GM23338 (cell line): Measurements from ENCODE around the gene TLR6. TPM values are rescaled to one million over a fixed set of nuclear protein-coding genes. Genes with fewer than 3 reads are reported as not detected.

Source experiments
- ATAC-seq: fragments of 200-7000 bp; cut with Tn5 transposase; 3 replicates; pipeline ENCODE4 v1.9.1; 2020
- DNase-seq: peaks from one replicate; pipeline ENCODE4 v3.0.0-alpha.2; 2015; ENCODE audit warnings: low spot score
- H2AFZ ChIP-seq: fragments of 200-600 bp; sonication (generic); 2 replicates; pipeline ENCODE4 v1.8.0; 2016; ENCODE audit warnings: antibody characterized with exemption, mild to moderate bottlenecking, moderate library complexity
- H3F3A ChIP-seq: fragments of 200-600 bp; sonication (generic); replicated peaks from 2 replicates; pipeline ENCODE4 v1.8.0; 2017; ENCODE audit warnings: antibody characterized with exemption, mixed run types, low read depth
- H3K27ac ChIP-seq: fragments of 200-600 bp; sonication (generic); 2 replicates; pipeline ENCODE4 v1.6.1; 2016; ENCODE audit warnings: low read depth
- H3K27me3 ChIP-seq: fragments of 200-600 bp; sonication (generic); 2 replicates; pipeline ENCODE4 v1.8.0; 2016; ENCODE audit warnings: mild to moderate bottlenecking, mixed run types, moderate library complexity; ENCODE audit not compliant: insufficient read depth
- H3K36me3 ChIP-seq: fragments of 200-600 bp; sonication (generic); 2 replicates; pipeline ENCODE4 v1.8.0; 2016; ENCODE audit warnings: mild to moderate bottlenecking; ENCODE audit not compliant: insufficient read depth
- H3K4me1 ChIP-seq: fragments of 200-600 bp; sonication (generic); 2 replicates; pipeline ENCODE4 v1.8.0; 2016; ENCODE audit warnings: mild to moderate bottlenecking, moderate library complexity; ENCODE audit not compliant: insufficient read depth
- H3K4me2 ChIP-seq: fragments of 200-600 bp; sonication (generic); 2 replicates; pipeline ENCODE4 v1.7.1; 2017; ENCODE audit warnings: mixed run types
- H3K4me3 ChIP-seq: fragments of 200-600 bp; sonication (generic); 2 replicates; pipeline ENCODE4 v1.6.1; 2016; ENCODE audit warnings: mixed run types
- H3K79me2 ChIP-seq: fragments of 200-600 bp; sonication (generic); replicated peaks from 2 replicates; pipeline ENCODE4 v1.8.0; 2017; ENCODE audit warnings: mild to moderate bottlenecking; ENCODE audit not compliant: insufficient read depth
- H3K9me2 ChIP-seq: fragments of 200-600 bp; sonication (generic); 2 replicates; pipeline ENCODE4 v1.8.0; 2017; ENCODE audit not compliant: insufficient read depth
- H4K20me1 ChIP-seq: fragments of 200-600 bp; sonication (generic); replicated peaks from 2 replicates; pipeline ENCODE4 v1.8.0; 2017; ENCODE audit warnings: mild to moderate bottlenecking; ENCODE audit not compliant: insufficient read depth
- H3K27ac Mint-ChIP-seq: 2 replicates; pipeline ENCODE4 v1.8.0; 2020; ENCODE audit warnings: inconsistent platforms, mild to moderate bottlenecking, moderate library complexity, mixed read lengths
- H3K27me3 Mint-ChIP-seq: 3 replicates; pipeline ENCODE4 v1.8.0; 2022; ENCODE audit warnings: low read depth, mild to moderate bottlenecking, moderate library complexity, mixed read lengths, inconsistent platforms; ENCODE audit not compliant: insufficient read depth, poor library complexity
- H3K36me3 Mint-ChIP-seq: 3 replicates; pipeline ENCODE4 v1.8.0; 2021; ENCODE audit warnings: low read depth, mild to moderate bottlenecking, inconsistent platforms, moderate library complexity, mixed read lengths
- H3K4me1 Mint-ChIP-seq: 3 replicates; pipeline ENCODE4 v1.8.0; 2020; ENCODE audit warnings: mild to moderate bottlenecking, inconsistent platforms, mixed read lengths
- H3K4me3 Mint-ChIP-seq: 3 replicates; pipeline ENCODE4 v1.8.0; 2021; ENCODE audit warnings: moderate library complexity, mild to moderate bottlenecking, inconsistent platforms, mixed read lengths
- H3K9me3 Mint-ChIP-seq: 3 replicates; pipeline ENCODE4 v1.8.0; 2020; ENCODE audit warnings: moderate library complexity, mild to moderate bottlenecking, inconsistent platforms, mixed read lengths
- CREB1 ChIP-seq: fragments of 250-450 bp; sonication (Bioruptor Pico); IDR thresholded peaks from 2 replicates; pipeline ENCODE4 v1.5.0; 2020; ENCODE audit warnings: low read depth, mild to moderate bottlenecking, moderate library complexity
- ETS1 ChIP-seq: IDR thresholded peaks from 2 replicates; pipeline ENCODE4 v1.6.1; 2016; ENCODE audit warnings: antibody characterized with exemption
- EZH2 ChIP-seq: fragments of 200-600 bp; sonication (generic); IDR thresholded peaks from one replicate; pipeline ENCODE4 v1.8.0; 2017; ENCODE audit warnings: antibody characterized with exemption, mild to moderate bottlenecking, low read depth; ENCODE audit not compliant: unreplicated experiment
- JUNB ChIP-seq: IDR thresholded peaks from one replicate; pipeline ENCODE4 v1.6.1; 2016; ENCODE audit warnings: antibody characterized with exemption; ENCODE audit not compliant: unreplicated experiment
- NANOG ChIP-seq: IDR thresholded peaks from 2 replicates; pipeline ENCODE4 v1.6.1; 2016; ENCODE audit warnings: antibody characterized with exemption, borderline replicate concordance
- POLR2AphosphoS5 ChIP-seq: IDR thresholded peaks from 2 replicates; pipeline ENCODE4 v1.6.1; 2016; ENCODE audit warnings: antibody characterized with exemption, low read depth
- REST ChIP-seq: IDR thresholded peaks from one replicate; pipeline ENCODE4 v1.6.1; 2018; ENCODE audit warnings: antibody characterized with exemption; ENCODE audit not compliant: unreplicated experiment
- ZNF114 ChIP-seq: fragments of 250-450 bp; sonication (Bioruptor Pico); IDR thresholded peaks from 2 replicates; pipeline ENCODE4 v1.5.0; 2020; ENCODE audit warnings: mild to moderate bottlenecking, moderate library complexity
- ZNF331 ChIP-seq: fragments of 250-450 bp; sonication (Bioruptor Pico); IDR thresholded peaks from 2 replicates; pipeline ENCODE4 v1.5.0; 2020; ENCODE audit warnings: low read depth, mild to moderate bottlenecking, moderate library complexity
- ZNF462 ChIP-seq: fragments of 250-450 bp; sonication (Bioruptor Pico); IDR thresholded peaks from 2 replicates; pipeline ENCODE4 v1.5.0; 2020; ENCODE audit warnings: mild to moderate bottlenecking, moderate library complexity
- polyA plus RNA-seq: library from polyadenylated mRNA; unstranded; fragments of >200 nt; fragmentation: Nextera tagmentation; extraction: Ambion mirVana; gene quantifications from 2 replicates; pipeline ENCODE4 v1.2.1, GENCODE V29; 2016
- total RNA-seq: library from RNA; depleted of rRNA; stranded (reverse); fragments of >200 nt; shearing (Covaris generic); gene quantifications from 2 replicates; pipeline ENCODE4 v1.2.3, GENCODE V29; 2014

Gene TLR6
- total and polyA plus RNA-seq, 2 experiments from 2014 or later, result 0.14 TPM; not detected in 1

GRCh38 chr4:38775326-38775725 lies 81.3 kb downstream of the TLR6 start (continued):
- TF ChIP-seq REST, result no peak

- no peak overlapping the region for H3K4me3 Mint-ChIP-seq
- no peak for ATAC-seq
- peaks cover 3% of the 10 kb centered on the region; the same call in 2 of the 3 replicates for H3K9me3 Mint-ChIP-seq
- H4K20me1 ChIP-seq, result no peaks in the 10 kb centered on the region
- no peaks in the 10 kb centered on the region for H3K36me3 Mint-ChIP-seq
- H3K9me2 ChIP-seq, result 0 out of 2 replicates have a peak, but pooled peaks cover 9% of the 10 kb centered on the region
- no peak overlapping the region for H2AFZ ChIP-seq
- H3K27me3 ChIP-seq, result no peaks in the 10 kb centered on the region
- DNase-seq, result no peak
- no peak overlapping the region for H3K27ac Mint-ChIP-seq
- H3F3A ChIP-seq, result no peaks in the 10 kb centered on the region
- H3K27me3 Mint-ChIP-seq, result peaks cover 1% of the 10 kb centered on the region
- H3K36me3 ChIP-seq, result no peaks in the 10 kb centered on the region
- no peaks in the 10 kb centered on the region for H3K4me1 ChIP-seq
- H3K27ac ChIP-seq, result no peak overlapping the region
- no peak overlapping the region for H3K4me2 ChIP-seq
- no peaks in the 10 kb centered on the region for H3K4me1 Mint-ChIP-seq
- H3K79me2 ChIP-seq, result no peaks in the 10 kb centered on the region
- no peak overlapping the region for H3K4me3 ChIP-seq
- TF ChIP-seq EZH2, result no peak
- TF ChIP-seq JUNB, result no peak
- TF ChIP-seq ZNF331 (CRISPR knock-in tag), result no peak
- TF ChIP-seq ZNF462 (CRISPR knock-in tag), result no peak
- no peak for TF ChIP-seq CREB1
- TF ChIP-seq REST, result no peak
- TF ChIP-seq ZNF114, result no peak
- no peak for TF ChIP-seq NANOG
- no peak for TF ChIP-seq ETS1
- TF ChIP-seq POLR2AphosphoS5, result no peak
Measured at GRCh38 chr4:38774181-38774955, 82.2 kb downstream of the TLR6 start.
